ENCODE measurements around the gene OR2T35. TPM values are rescaled to one million over a fixed set of nuclear protein-coding genes. Genes with fewer than 3 reads are reported as not detected.
"Not testable (repeated sequence)": the region's sequence is repeated elsewhere in the genome, so short reads cannot be mapped to it uniquely, and the experiment has no call there.

OR2T35 gene
- total RNA-seq, 1 experiment from 2014 or later = not detected

GRCh38 chr1:248686815-248687214 lies 41.7 kb upstream of the OR2T35 start:
- no peak for DNase-seq

DNA sequence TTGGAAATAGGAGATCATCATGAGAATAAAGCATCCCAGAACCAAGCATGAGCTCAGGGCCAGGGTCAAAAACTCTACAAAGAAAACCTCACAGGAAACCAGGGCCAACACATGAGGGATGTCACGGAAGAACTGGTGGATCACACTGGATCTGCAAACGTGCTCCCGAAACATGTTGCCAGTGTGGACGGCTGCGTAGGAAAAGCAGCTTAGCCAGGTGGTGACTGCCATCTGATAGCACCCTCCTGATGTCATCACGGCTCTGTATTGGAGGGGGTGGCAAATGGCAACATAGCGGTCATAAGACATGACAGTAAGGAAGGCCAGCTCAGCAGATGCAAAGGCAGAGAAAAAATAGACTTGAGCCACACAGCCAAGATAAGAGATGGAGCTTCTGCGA lies 36.6 kb upstream of the OR2T35 start:
- Histone ChIP-seq H3K9me3 (ENCODE audit: insufficient read depth, low read depth) (no peaks in the 10 kb centered on the region), H3K27ac (no peak overlapping the region), H3F3A (ENCODE audit: insufficient read depth, low read depth) (no peaks in the 10 kb centered on the region), H3K79me2 (ENCODE audit: low read depth) (no peaks in the 10 kb centered on the region), H4K20me1 (ENCODE audit: insufficient read depth) (no peaks in the 10 kb centered on the region), H3K27me3 (ENCODE audit: insufficient read depth, low read depth) (no peaks in the 10 kb centered on the region), H2AFZ (no peak overlapping the region), H3K36me3 (ENCODE audit: low read depth) (no peaks in the 10 kb centered on the region), H3K4me2 (no peak overlapping the region), H3K9me2 (ENCODE audit: insufficient read depth) (no peaks in the 10 kb centered on the region), H3K4me1 (replicated peaks; ENCODE audit: insufficient read depth) (no peaks in the 10 kb centered on the region), H3K4me3 (no peak overlapping the region)
- POLR2A ChIA-PET (ENCODE audit: unreplicated experiment) = no interaction called here
- no TSS peak for BruUV-seq (replicated peaks)
- TF ChIP-seq EZH2 (IDR thresholded peaks at IDR 0.05; ENCODE audit: low read depth) = no peak
- TF ChIP-seq, protein P1, sequence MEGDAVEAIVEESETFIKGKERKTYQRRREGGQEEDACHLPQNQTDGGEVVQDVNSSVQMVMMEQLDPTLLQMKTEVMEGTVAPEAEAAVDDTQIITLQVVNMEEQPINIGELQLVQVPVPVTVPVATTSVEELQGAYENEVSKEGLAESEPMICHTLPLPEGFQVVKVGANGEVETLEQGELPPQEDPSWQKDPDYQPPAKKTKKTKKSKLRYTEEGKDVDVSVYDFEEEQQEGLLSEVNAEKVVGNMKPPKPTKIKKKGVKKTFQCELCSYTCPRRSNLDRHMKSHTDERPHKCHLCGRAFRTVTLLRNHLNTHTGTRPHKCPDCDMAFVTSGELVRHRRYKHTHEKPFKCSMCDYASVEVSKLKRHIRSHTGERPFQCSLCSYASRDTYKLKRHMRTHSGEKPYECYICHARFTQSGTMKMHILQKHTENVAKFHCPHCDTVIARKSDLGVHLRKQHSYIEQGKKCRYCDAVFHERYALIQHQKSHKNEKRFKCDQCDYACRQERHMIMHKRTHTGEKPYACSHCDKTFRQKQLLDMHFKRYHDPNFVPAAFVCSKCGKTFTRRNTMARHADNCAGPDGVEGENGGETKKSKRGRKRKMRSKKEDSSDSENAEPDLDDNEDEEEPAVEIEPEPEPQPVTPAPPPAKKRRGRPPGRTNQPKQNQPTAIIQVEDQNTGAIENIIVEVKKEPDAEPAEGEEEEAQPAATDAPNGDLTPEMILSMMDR (conservative IDR thresholded peaks at IDR 0.05) = no peak
- intact Hi-C loops (cut with micrococcal nuclease; ENCODE audit: unreplicated experiment) = no loop called here
- DNase-seq = no peak
- CTCF ChIA-PET = no interaction called here

More at GRCh38 chr1:248686815-248687214, 41.7 kb upstream of the OR2T35 start:
- Histone ChIP-seq H3K27me3 (ENCODE audit: insufficient read depth, low read depth) (no peaks in the 10 kb centered on the region), H3K79me2 (ENCODE audit: low read depth) (no peaks in the 10 kb centered on the region), H2AFZ (no peak overlapping the region), H3K4me3 (no peak overlapping the region), H3K4me2 (no peak overlapping the region), H3F3A (ENCODE audit: insufficient read depth, low read depth) (no peaks in the 10 kb centered on the region), H3K27ac (no peak overlapping the region), H4K20me1 (ENCODE audit: insufficient read depth) (no peaks in the 10 kb centered on the region), H3K4me1 (replicated peaks; ENCODE audit: insufficient read depth) (no peaks in the 10 kb centered on the region), H3K9me3 (ENCODE audit: insufficient read depth, low read depth) (no peaks in the 10 kb centered on the region), H3K36me3 (ENCODE audit: low read depth) (no peaks in the 10 kb centered on the region), H3K9me2 (ENCODE audit: insufficient read depth) (no peaks in the 10 kb centered on the region)
- POLR2A ChIA-PET (ENCODE audit: unreplicated experiment) = no interaction called here
- no peak for TF ChIP-seq EZH2 (IDR thresholded peaks at IDR 0.05; ENCODE audit: low read depth)
- no TSS peak for BruUV-seq (replicated peaks)
- CTCF ChIA-PET = no interaction called here
- intact Hi-C loops (cut with micrococcal nuclease; ENCODE audit: unreplicated experiment) = no loop called here

- Histone ChIP-seq H3K27ac (no peak overlapping the region), H3K27me3 (ENCODE audit: insufficient read depth, low read depth) (no peaks in the 10 kb centered on the region), H4K20me1 (ENCODE audit: insufficient read depth) (no peaks in the 10 kb centered on the region), H3K36me3 (ENCODE audit: low read depth) (no peaks in the 10 kb centered on the region), H3K9me3 (ENCODE audit: insufficient read depth, low read depth) (no peaks in the 10 kb centered on the region), H2AFZ (no peak overlapping the region), H3F3A (ENCODE audit: insufficient read depth, low read depth) (no peaks in the 10 kb centered on the region), H3K9me2 (ENCODE audit: insufficient read depth) (no peaks in the 10 kb centered on the region), H3K4me2 (no peak overlapping the region), H3K4me1 (replicated peaks; ENCODE audit: insufficient read depth) (no peaks in the 10 kb centered on the region), H3K4me3 (no peak overlapping the region), H3K79me2 (ENCODE audit: low read depth) (no peaks in the 10 kb centered on the region)
- no TSS peak for BruUV-seq (replicated peaks)
- CTCF ChIA-PET = no interaction called here
- TF ChIP-seq EZH2 (IDR thresholded peaks at IDR 0.05; ENCODE audit: low read depth) = no peak
- TF ChIP-seq, protein P1 (conservative IDR thresholded peaks at IDR 0.05) = no peak
- intact Hi-C loops (cut with micrococcal nuclease; ENCODE audit: unreplicated experiment) = no loop called here
- POLR2A ChIA-PET (ENCODE audit: unreplicated experiment) = no interaction called here
- no peak for DNase-seq
Measured at GRCh38 chr1:248670003-248670402, 24.9 kb upstream of the OR2T35 start.

GRCh38 chr1:248663453-248664328 lies 18.6 kb upstream of the OR2T35 start:
- H3K79me2 ChIP-seq (ENCODE audit: low read depth); H4K20me1 ChIP-seq (ENCODE audit: insufficient read depth); BruUV-seq (replicated peaks); H3K36me3 ChIP-seq (ENCODE audit: low read depth); DNase-seq; H3K27ac ChIP-seq; H2AFZ ChIP-seq; H3K9me3 ChIP-seq (ENCODE audit: insufficient read depth, low read depth); H3F3A ChIP-seq (ENCODE audit: insufficient read depth, low read depth); H3K4me2 ChIP-seq; POLR2A ChIA-PET (ENCODE audit: unreplicated experiment); intact Hi-C loops (cut with micrococcal nuclease; ENCODE audit: unreplicated experiment); H3K27me3 ChIP-seq (ENCODE audit: insufficient read depth, low read depth); H3K9me2 ChIP-seq (ENCODE audit: insufficient read depth); H3K4me3 ChIP-seq; H3K4me1 ChIP-seq (replicated peaks; ENCODE audit: insufficient read depth); CTCF ChIA-PET: not testable (repeated sequence)

DNA sequence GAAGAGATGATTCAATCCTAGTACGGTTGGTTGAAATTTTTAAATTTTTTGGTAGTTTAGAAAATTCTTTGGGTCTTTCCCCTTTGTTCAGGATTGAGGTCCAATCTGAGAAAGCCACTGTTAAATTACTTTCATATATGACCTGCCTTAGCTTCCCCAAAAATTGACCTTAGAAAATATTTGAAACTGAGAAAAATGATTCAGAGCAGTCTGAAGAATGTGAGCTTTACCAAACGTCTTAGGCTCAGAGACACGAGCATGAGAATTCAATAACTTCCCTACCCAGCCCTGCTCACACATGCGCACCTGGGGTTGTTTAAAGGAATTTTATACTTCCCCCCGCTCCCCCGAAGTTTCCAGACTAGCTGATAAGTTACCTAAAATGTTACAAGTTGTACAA lies 11.7 kb upstream of the OR2T35 start:
- POLR2A ChIA-PET (ENCODE audit: unreplicated experiment); H3K9me3 ChIP-seq (ENCODE audit: insufficient read depth, low read depth); H3F3A ChIP-seq (ENCODE audit: insufficient read depth, low read depth); H3K36me3 ChIP-seq (ENCODE audit: low read depth); H3K79me2 ChIP-seq (ENCODE audit: low read depth); H3K9me2 ChIP-seq (ENCODE audit: insufficient read depth); H3K27ac ChIP-seq; intact Hi-C loops (cut with micrococcal nuclease; ENCODE audit: unreplicated experiment); H3K4me2 ChIP-seq; H3K4me3 ChIP-seq; DNase-seq; H2AFZ ChIP-seq; H3K4me1 ChIP-seq (replicated peaks; ENCODE audit: insufficient read depth); H3K27me3 ChIP-seq (ENCODE audit: insufficient read depth, low read depth); BruUV-seq (replicated peaks); H4K20me1 ChIP-seq (ENCODE audit: insufficient read depth); CTCF ChIA-PET: not testable (repeated sequence)

GRCh38 chr1:248655354-248655753 lies 10.3 kb upstream of the OR2T35 start, which contains the start of gene OR2T27:
OR2T27 (minus strand) TSS chr1:248655528; CDS start chr1:248650884, 4,644 bp downstream.
- H3K4me1 ChIP-seq (replicated peaks; ENCODE audit: insufficient read depth); H3K36me3 ChIP-seq (ENCODE audit: low read depth); H3K4me3 ChIP-seq; BruUV-seq (replicated peaks); POLR2A ChIA-PET (ENCODE audit: unreplicated experiment); H3K27me3 ChIP-seq (ENCODE audit: insufficient read depth, low read depth); H3K4me2 ChIP-seq; H3K27ac ChIP-seq; intact Hi-C loops (cut with micrococcal nuclease; ENCODE audit: unreplicated experiment); DNase-seq; H3F3A ChIP-seq (ENCODE audit: insufficient read depth, low read depth); H3K9me3 ChIP-seq (ENCODE audit: insufficient read depth, low read depth); H3K9me2 ChIP-seq (ENCODE audit: insufficient read depth); H4K20me1 ChIP-seq (ENCODE audit: insufficient read depth); CTCF ChIA-PET; H3K79me2 ChIP-seq (ENCODE audit: low read depth); H2AFZ ChIP-seq: not testable (repeated sequence)
